ENCODE results near the gene ANKRD52.

DNA sequence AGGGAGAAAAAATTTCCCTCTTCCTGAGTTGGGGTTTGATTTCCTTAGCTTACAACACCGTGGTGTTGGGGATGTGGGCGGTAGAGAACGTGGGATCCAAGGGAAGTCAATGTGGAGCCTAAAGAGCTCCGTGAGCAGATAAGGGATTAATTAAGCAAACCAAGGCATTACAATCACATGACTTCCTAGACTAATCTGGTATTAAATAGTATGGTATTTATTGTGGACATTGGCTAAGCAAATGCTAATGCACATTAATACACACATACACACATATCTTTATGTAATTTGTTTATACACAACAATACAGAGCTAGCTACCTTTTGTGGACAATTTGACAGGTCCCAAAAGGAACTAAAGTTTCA is 35.7 kb downstream of the ANKRD52 start:
- TF ChIP-seq, protein P1, sequence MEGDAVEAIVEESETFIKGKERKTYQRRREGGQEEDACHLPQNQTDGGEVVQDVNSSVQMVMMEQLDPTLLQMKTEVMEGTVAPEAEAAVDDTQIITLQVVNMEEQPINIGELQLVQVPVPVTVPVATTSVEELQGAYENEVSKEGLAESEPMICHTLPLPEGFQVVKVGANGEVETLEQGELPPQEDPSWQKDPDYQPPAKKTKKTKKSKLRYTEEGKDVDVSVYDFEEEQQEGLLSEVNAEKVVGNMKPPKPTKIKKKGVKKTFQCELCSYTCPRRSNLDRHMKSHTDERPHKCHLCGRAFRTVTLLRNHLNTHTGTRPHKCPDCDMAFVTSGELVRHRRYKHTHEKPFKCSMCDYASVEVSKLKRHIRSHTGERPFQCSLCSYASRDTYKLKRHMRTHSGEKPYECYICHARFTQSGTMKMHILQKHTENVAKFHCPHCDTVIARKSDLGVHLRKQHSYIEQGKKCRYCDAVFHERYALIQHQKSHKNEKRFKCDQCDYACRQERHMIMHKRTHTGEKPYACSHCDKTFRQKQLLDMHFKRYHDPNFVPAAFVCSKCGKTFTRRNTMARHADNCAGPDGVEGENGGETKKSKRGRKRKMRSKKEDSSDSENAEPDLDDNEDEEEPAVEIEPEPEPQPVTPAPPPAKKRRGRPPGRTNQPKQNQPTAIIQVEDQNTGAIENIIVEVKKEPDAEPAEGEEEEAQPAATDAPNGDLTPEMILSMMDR (IDR thresholded peaks at IDR 0.05) = no peak
- TF ChIP-seq POLR2A (IDR thresholded peaks at IDR 0.05) = no peak
